Panc1 (cell line): ENCODE measurements around the gene SLC35D3. TPM values are rescaled to one million over a fixed set of nuclear protein-coding genes. Genes with fewer than 3 reads are reported as not detected.

Source experiments
- ATAC-seq: fragments of 200-7000 bp; cut with Tn5 transposase; 2 replicates; pipeline ENCODE4 v1.9.1; 2020; ENCODE audit warnings: mild to moderate bottlenecking, moderate library complexity
- BruUV-seq: library from RNA; stranded (reverse); fragments of 400-500 nt; replicated peaks from 2 replicates; lab custom pipeline; 2021; lab: Mats Ljungman, UMichigan
- CTCF ChIA-PET: fragments of 300-600 bp; sonication (Branson Sonifier 250); formaldehyde crosslinking; loops from one replicate; lab custom pipeline; 2022; ENCODE audit warnings: antibody characterized with exemption; lab: Charles Lee
- POLR2A ChIA-PET: fragments of 300-600 bp; sonication (Branson Sonifier 250); formaldehyde crosslinking; loops from one replicate; lab custom pipeline; 2022; ENCODE audit warnings: antibody characterized with exemption; lab: Charles Lee
- DNase-seq: peaks from one replicate; pipeline ENCODE4 v3.0.0-alpha.2; 2010; ENCODE audit warnings: low read depth, low spot score
- H3K27ac ChIP-seq: 2 replicates; pipeline ENCODE4 v1.5.1; 2011; ENCODE audit warnings: mild to moderate bottlenecking, low read length, inconsistent platforms
- H3K27me3 ChIP-seq: fragments of 200-500 bp; sonication (Bioruptor generic); 2 replicates; pipeline ENCODE4 v1.6.0; 2014; ENCODE audit warnings: low read length, inconsistent platforms; ENCODE audit not compliant: control insufficient read depth, insufficient read depth
- H3K36me3 ChIP-seq: fragments of 200-500 bp; sonication (Bioruptor generic); 2 replicates; pipeline ENCODE4 v1.5.1; 2014; ENCODE audit warnings: inconsistent platforms, mild to moderate bottlenecking, low read length, moderate library complexity; ENCODE audit not compliant: control insufficient read depth, insufficient read depth
- H3K4me1 ChIP-seq: 2 replicates; pipeline ENCODE4 v1.5.1; 2011; ENCODE audit warnings: inconsistent platforms, mild to moderate bottlenecking, low read length, moderate library complexity; ENCODE audit not compliant: control insufficient read depth, insufficient read depth
- H3K4me3 ChIP-seq, 2 experiments: 2 replicates each; pipeline ENCODE4 v1.5.1; 2011 to 2012; ENCODE audit warnings: low read depth in 2 of 2, low read length in 2 of 2, mild to moderate bottlenecking in 2 of 2, inconsistent platforms in 1 of 2, moderate library complexity in 1 of 2
- H3K9me3 ChIP-seq: fragments of 200-500 bp; sonication (Bioruptor generic); 2 replicates; pipeline ENCODE4 v1.5.1; 2014; ENCODE audit warnings: low read depth, mild to moderate bottlenecking, inconsistent platforms, low read length, moderate library complexity; ENCODE audit not compliant: control insufficient read depth, insufficient read depth
- POLR2AphosphoS5 ChIP-seq: IDR thresholded peaks from 2 replicates; pipeline ENCODE4 v1.6.1; 2012; ENCODE audit warnings: mild to moderate bottlenecking, low read depth, low read length, moderate library complexity
- SIN3A ChIP-seq: IDR thresholded peaks from 2 replicates; pipeline ENCODE4 v1.6.1; 2012; ENCODE audit warnings: low read depth, mild to moderate bottlenecking, low read length, moderate library complexity, borderline replicate concordance; ENCODE audit not compliant: insufficient read depth
- in situ Hi-C: cut with HindIII; loops from 2 replicates; pipeline ENCODE4 v1.10.0; 2016; ENCODE audit warnings: low sequenced_read_pairs, low pct_unique_long_range_greater_than_20kb
- intact Hi-C: fragments of 100-400 bp; cut with micrococcal nuclease; formaldehyde crosslinking; loops from one replicate; pipeline ENCODE4 v1.10.0; 2022; ENCODE audit not compliant: unreplicated experiment
- total RNA-seq: library from RNA; stranded (reverse); gene quantifications from one replicate; pipeline ENCODE4 v1.2.1, GENCODE V29; 2021; ENCODE audit not compliant: unreplicated experiment
- TF ChIP-seq, protein P1 (sequence below): fragments of 450-650 bp; IDR thresholded peaks from 2 replicates; pipeline ENCODE4 v1.5.1; 2017; ENCODE audit warnings: mild to moderate bottlenecking
- TF ChIP-seq, protein P2 (sequence below), 2 experiments: IDR thresholded peaks; 2 replicates each; pipeline ENCODE4 v1.6.1; 2011 to 2012; ENCODE audit warnings: low read depth in 2 of 2, control low read depth in 1 of 2, low read length in 1 of 2, mild to moderate bottlenecking in 1 of 2, moderate library complexity in 1 of 2; ENCODE audit not compliant: insufficient read depth in 1 of 2

Gene SLC35D3
- total RNA-seq, 1 experiment from 2014 or later = not detected

DNA sequence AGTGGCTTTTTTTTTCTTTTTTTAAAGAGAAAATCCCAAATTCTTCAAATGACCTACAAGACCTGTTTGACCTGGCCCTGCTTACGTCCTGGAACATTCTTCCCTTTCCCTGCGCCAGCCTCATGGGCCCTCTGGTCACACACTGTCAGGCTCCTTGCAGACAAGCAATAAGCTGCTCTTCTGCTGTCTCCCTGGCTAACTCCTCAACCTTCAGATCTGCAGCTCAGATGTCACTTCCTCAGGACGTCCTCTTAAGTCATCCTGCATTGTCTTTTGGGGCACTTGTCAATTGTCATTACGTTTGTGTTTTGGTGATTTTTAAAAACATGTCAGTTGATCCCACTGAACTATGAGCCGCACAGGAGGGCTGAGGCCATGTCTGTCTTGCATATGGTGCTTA lies 28.9 kb upstream of the SLC35D3 start:
- H3K27me3 ChIP-seq = no peaks in the 10 kb centered on the region
- BruUV-seq = no TSS peak
- ATAC-seq (no peak), DNase-seq (no peak)
- in situ Hi-C loops = no loop called here
- TF ChIP-seq, protein P1, sequence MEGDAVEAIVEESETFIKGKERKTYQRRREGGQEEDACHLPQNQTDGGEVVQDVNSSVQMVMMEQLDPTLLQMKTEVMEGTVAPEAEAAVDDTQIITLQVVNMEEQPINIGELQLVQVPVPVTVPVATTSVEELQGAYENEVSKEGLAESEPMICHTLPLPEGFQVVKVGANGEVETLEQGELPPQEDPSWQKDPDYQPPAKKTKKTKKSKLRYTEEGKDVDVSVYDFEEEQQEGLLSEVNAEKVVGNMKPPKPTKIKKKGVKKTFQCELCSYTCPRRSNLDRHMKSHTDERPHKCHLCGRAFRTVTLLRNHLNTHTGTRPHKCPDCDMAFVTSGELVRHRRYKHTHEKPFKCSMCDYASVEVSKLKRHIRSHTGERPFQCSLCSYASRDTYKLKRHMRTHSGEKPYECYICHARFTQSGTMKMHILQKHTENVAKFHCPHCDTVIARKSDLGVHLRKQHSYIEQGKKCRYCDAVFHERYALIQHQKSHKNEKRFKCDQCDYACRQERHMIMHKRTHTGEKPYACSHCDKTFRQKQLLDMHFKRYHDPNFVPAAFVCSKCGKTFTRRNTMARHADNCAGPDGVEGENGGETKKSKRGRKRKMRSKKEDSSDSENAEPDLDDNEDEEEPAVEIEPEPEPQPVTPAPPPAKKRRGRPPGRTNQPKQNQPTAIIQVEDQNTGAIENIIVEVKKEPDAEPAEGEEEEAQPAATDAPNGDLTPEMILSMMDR = no peak
- no peak for TF ChIP-seq POLR2AphosphoS5
- H3K4me1 ChIP-seq = no peaks in the 10 kb centered on the region
- POLR2A ChIA-PET = no interaction called here
- no peaks in the 10 kb centered on the region; the same call in 1 of the 2 replicates for H3K36me3 ChIP-seq
- H3K4me3 ChIP-seq = no peak overlapping the region
- H3K9me3 ChIP-seq = no peaks in the 10 kb centered on the region
- intact Hi-C loops = no loop called here
- CTCF ChIA-PET = no interaction called here
- no peak overlapping the region for H3K27ac ChIP-seq

DNA sequence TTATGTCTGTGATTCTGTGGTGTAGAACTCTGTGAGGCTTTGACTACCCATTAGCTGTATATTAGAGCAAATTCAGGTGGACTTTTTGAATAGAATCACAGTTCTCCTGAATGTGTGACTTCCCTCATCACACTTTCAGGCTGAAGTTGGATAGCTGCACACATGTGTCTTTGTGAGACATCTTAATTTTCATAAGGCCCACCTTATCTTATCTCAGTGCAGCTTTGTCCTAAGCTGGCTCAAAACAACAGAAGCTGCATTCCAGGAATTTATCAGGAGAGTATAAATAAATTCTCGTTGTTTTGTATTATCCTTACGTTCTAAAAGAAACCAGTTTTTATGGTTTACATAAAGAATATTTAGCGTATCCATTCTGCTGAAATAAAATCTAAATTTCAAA lies 26.2 kb upstream of the SLC35D3 start:
- DNase-seq (no peak), ATAC-seq (no peak)
- TF ChIP-seq SIN3A = no peak
- TF ChIP-seq, protein P2, sequence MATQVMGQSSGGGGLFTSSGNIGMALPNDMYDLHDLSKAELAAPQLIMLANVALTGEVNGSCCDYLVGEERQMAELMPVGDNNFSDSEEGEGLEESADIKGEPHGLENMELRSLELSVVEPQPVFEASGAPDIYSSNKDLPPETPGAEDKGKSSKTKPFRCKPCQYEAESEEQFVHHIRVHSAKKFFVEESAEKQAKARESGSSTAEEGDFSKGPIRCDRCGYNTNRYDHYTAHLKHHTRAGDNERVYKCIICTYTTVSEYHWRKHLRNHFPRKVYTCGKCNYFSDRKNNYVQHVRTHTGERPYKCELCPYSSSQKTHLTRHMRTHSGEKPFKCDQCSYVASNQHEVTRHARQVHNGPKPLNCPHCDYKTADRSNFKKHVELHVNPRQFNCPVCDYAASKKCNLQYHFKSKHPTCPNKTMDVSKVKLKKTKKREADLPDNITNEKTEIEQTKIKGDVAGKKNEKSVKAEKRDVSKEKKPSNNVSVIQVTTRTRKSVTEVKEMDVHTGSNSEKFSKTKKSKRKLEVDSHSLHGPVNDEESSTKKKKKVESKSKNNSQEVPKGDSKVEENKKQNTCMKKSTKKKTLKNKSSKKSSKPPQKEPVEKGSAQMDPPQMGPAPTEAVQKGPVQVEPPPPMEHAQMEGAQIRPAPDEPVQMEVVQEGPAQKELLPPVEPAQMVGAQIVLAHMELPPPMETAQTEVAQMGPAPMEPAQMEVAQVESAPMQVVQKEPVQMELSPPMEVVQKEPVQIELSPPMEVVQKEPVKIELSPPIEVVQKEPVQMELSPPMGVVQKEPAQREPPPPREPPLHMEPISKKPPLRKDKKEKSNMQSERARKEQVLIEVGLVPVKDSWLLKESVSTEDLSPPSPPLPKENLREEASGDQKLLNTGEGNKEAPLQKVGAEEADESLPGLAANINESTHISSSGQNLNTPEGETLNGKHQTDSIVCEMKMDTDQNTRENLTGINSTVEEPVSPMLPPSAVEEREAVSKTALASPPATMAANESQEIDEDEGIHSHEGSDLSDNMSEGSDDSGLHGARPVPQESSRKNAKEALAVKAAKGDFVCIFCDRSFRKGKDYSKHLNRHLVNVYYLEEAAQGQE (IDR thresholded peaks at IDR 0.05; ENCODE audit: insufficient read depth in 1 of 2, low read depth in 2 of 2, low read length in 1 of 2) = no peak
- no peak for TF ChIP-seq POLR2AphosphoS5
- H3K27ac ChIP-seq = no peak overlapping the region
- ChIA-PET POLR2A (no interaction called here), CTCF (no interaction called here)
- no peaks in the 10 kb centered on the region for H3K36me3 ChIP-seq
- H3K9me3 ChIP-seq = no peaks in the 10 kb centered on the region
- no TSS peak for BruUV-seq
- no peak overlapping the region for H3K4me3 ChIP-seq
- in situ Hi-C loops (no loop called here), intact Hi-C loops (no loop called here)
- no peaks in the 10 kb centered on the region for H3K27me3 ChIP-seq
- no peaks in the 10 kb centered on the region for H3K4me1 ChIP-seq

DNA sequence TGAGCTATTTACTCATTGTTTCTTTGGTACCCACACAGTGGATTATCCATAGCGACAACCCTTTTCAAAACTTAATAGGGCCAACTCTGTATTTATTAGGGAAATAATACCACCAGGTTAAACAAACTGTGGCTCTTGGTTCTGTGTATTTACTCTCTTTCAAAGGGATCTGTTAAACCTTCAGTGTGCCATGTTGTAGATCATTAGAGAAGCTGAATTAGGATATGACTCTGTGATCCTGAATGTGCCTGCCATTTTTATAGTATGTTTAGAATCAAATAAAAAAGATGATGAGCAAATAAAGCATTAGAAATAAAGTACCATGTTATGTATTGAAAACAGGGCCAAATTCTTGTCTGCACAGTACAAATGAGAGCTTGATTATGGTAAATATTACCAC lies 25.0 kb upstream of the SLC35D3 start:
- ATAC-seq (no peak), DNase-seq (no peak)
- intact Hi-C loops (no loop called here), in situ Hi-C loops (no loop called here)
- CTCF ChIA-PET = no interaction called here
- no peaks in the 10 kb centered on the region for H3K36me3 ChIP-seq
- POLR2A ChIA-PET = interaction anchor here (1.0 kb wide), 1 partner anchor 19 kb away, joined by 4 read pairs; no protein-coding TSS in a partner anchor
- no peak overlapping the region for H3K4me3 ChIP-seq
- H3K27me3 ChIP-seq = no peaks in the 10 kb centered on the region
- H3K27ac ChIP-seq = no peak overlapping the region
- TF ChIP-seq, protein P1 = no peak
- TF ChIP-seq, protein P2 (IDR thresholded peaks at IDR 0.05; ENCODE audit: insufficient read depth in 1 of 2, low read depth in 2 of 2, low read length in 1 of 2) = no peak
- H3K4me1 ChIP-seq = no peaks in the 10 kb centered on the region
- BruUV-seq = no TSS peak
- H3K9me3 ChIP-seq = no peaks in the 10 kb centered on the region
